ENCODE data around the gene AP2M1. TPM values are rescaled to one million over a fixed set of nuclear protein-coding genes. Genes with fewer than 3 reads are reported as not detected.

AP2M1 gene
- polyA plus RNA-seq, 1 experiment = 963 TPM

- no peak for DNase-seq (ENCODE audit: low read depth, low spot score)
- TF ChIP-seq CTCF (IDR thresholded peaks at IDR 0.05; ENCODE audit: low read depth, low read length) = no peak
- Histone ChIP-seq H3K27ac (ENCODE audit: low read depth, low read length) (peak overlapping the region; percentile 68), H3K4me3 (ENCODE audit: low read depth, low read length) (no peak overlapping the region), H3K9me3 (ENCODE audit: control insufficient read depth, insufficient read depth, low read length) (no peaks in the 10 kb centered on the region; the same call in 1 of the 2 replicates), H3K27me3 (ENCODE audit: control insufficient read depth, insufficient read depth, low read length) (no peaks in the 10 kb centered on the region)
- CTCF ChIA-PET = interaction anchor here (1.0 to 1.2 kb wide), 3 partner anchors 9 to 77 kb away, joined by 3 to 4 read pairs (median 3); partner anchors contain the start of gene EEF1AKMT4
- POLR2A ChIA-PET = interaction anchor here (1.0 to 3.8 kb wide), 2 partner anchors 17 to 39 kb away, joined by 4 to 17 read pairs; partner anchors contain the start of gene DVL3
Observed at GRCh38 chr3:184172681-184173373, 1.8 kb upstream of the AP2M1 start.

GRCh38 chr3:184173374-184173722 lies 1.3 kb upstream of the AP2M1 start:
- DNase-seq (ENCODE audit: low read depth, low spot score) = no peak
- no peak overlapping the region for H3K27ac ChIP-seq (ENCODE audit: low read depth, low read length)
- H3K9me3 ChIP-seq (ENCODE audit: control insufficient read depth, insufficient read depth, low read length) = no peaks in the 10 kb centered on the region; the same call in 1 of the 2 replicates
- ChIA-PET POLR2A (interaction anchor here (1.0 to 3.8 kb wide), 2 partner anchors 17 to 39 kb away, joined by 4 to 17 read pairs; partner anchors contain the start of gene DVL3), CTCF (interaction anchor here (1.2 to 1.5 kb wide), 2 partner anchors 76 to 278 kb away, joined by 3 to 6 read pairs; partner anchors contain the start of gene EEF1AKMT4)
- no peak overlapping the region for H3K4me3 ChIP-seq (ENCODE audit: low read depth, low read length)
- H3K27me3 ChIP-seq (ENCODE audit: control insufficient read depth, insufficient read depth, low read length) = no peaks in the 10 kb centered on the region
- no peak for TF ChIP-seq CTCF (IDR thresholded peaks at IDR 0.05; ENCODE audit: low read depth, low read length)

GRCh38 chr3:184174284-184174645 lies 390 bp upstream of the AP2M1 start:
- Histone ChIP-seq H3K27me3 (ENCODE audit: control insufficient read depth, insufficient read depth, low read length) (no peaks in the 10 kb centered on the region), H3K27ac (ENCODE audit: low read depth, low read length) (no peak overlapping the region), H3K4me3 (ENCODE audit: low read depth, low read length) (no peak overlapping the region), H3K9me3 (ENCODE audit: control insufficient read depth, insufficient read depth, low read length) (no peaks in the 10 kb centered on the region; the same call in 1 of the 2 replicates)
- ChIA-PET POLR2A (interaction anchor here (0.6 to 3.8 kb wide), 11 partner anchors 12 to 418 kb away, joined by 3 to 22 read pairs (median 4); partner anchors contain the start of genes ABCF3, DVL3 and EIF2B5), CTCF (interaction anchor here (0.8 to 1.5 kb wide), 2 partner anchors 76 to 279 kb away, joined by 3 to 6 read pairs; no protein-coding TSS in a partner anchor)
- TF ChIP-seq CTCF (IDR thresholded peaks at IDR 0.05; ENCODE audit: low read depth, low read length) = no peak
- no peak for DNase-seq (ENCODE audit: low read depth, low spot score)

GRCh38 chr3:184175506-184175905 lies 851 bp downstream of the AP2M1 start:
- POLR2A ChIA-PET = interaction anchor here (2.0 to 3.8 kb wide), 2 partner anchors 11 to 19 kb away, joined by 16 to 17 read pairs; partner anchors contain the start of genes ABCF3 and DVL3

More at GRCh38 chr3:184175506-184175905, 851 bp downstream of the AP2M1 start:
- CTCF ChIA-PET = no interaction called here
- H3K27me3 ChIP-seq (ENCODE audit: control insufficient read depth, insufficient read depth, low read length) = no peaks in the 10 kb centered on the region
- peak overlapping the region; percentile 98 for H3K4me3 ChIP-seq (ENCODE audit: low read depth, low read length)
- H3K27ac ChIP-seq (ENCODE audit: low read depth, low read length) = peak overlapping the region; percentile 73
- TF ChIP-seq CTCF (IDR thresholded peaks at IDR 0.05; ENCODE audit: low read depth, low read length) = no peak
- no peak for DNase-seq (ENCODE audit: low read depth, low spot score)
- no peaks in the 10 kb centered on the region; the same call in 1 of the 2 replicates for H3K9me3 ChIP-seq (ENCODE audit: control insufficient read depth, insufficient read depth, low read length)

All from AG04450 (cell line).